ENCODE results near the gene METTL5. TPM values are rescaled to one million over a fixed set of nuclear protein-coding genes. Genes with fewer than 3 reads are reported as not detected.
A peak's percentile ranks its signal among the peaks of the same experiment; 100 is the strongest.

The METTL5 gene
- total RNA-seq, 1 donor from 2014 or later, result 48.3 TPM

- Mint-ChIP-seq H3K4me1 (peaks cover 17% of the 10 kb centered on the region), H3K9me3 (no peaks in the 10 kb centered on the region), H3K27ac (no peak overlapping the region), H3K27me3 (no peaks in the 10 kb centered on the region), H3K4me3 (no peak overlapping the region), H3K36me3 (ENCODE audit: low read depth) (peaks cover 15% of the 10 kb centered on the region)
- ATAC-seq (ENCODE audit: low read depth) (no peak), DNase-seq (no peak)
- no peak for TF ChIP-seq CTCF (IDR thresholded peaks at IDR 0.05)
- intact Hi-C loops (cut with micrococcal nuclease), result no loop called here
- ChIA-PET CTCF (no interaction called here), POLR2A (no interaction called here)
Observed at GRCh38 chr2:169839954-169840746, 15.4 kb upstream of the METTL5 start.

GRCh38 chr2:169838743-169839489 is 14.2 kb upstream of the METTL5 start:
- peaks cover 12% of the 10 kb centered on the region for H3K36me3 Mint-ChIP-seq (ENCODE audit: low read depth)
- TF ChIP-seq CTCF (IDR thresholded peaks at IDR 0.05), result no peak
- ATAC-seq (ENCODE audit: low read depth) (no peak), DNase-seq (no peak)
- H3K27ac Mint-ChIP-seq, result no peak overlapping the region
- ChIA-PET CTCF (no interaction called here), POLR2A (no interaction called here)
- intact Hi-C loops (cut with micrococcal nuclease), result no loop called here
- no peaks in the 10 kb centered on the region for H3K27me3 Mint-ChIP-seq
- peaks cover 16% of the 10 kb centered on the region for H3K4me1 Mint-ChIP-seq
- H3K4me3 Mint-ChIP-seq, result no peak overlapping the region
- no peaks in the 10 kb centered on the region for H3K9me3 Mint-ChIP-seq

- H3K27ac Mint-ChIP-seq, result no peak overlapping the region
- peaks cover 8% of the 10 kb centered on the region for H3K36me3 Mint-ChIP-seq (ENCODE audit: low read depth)
- ChIA-PET POLR2A (interaction anchor here (0.5 kb wide), 1 partner anchor 71 kb away, joined by 5 read pairs; no protein-coding TSS in a partner anchor), CTCF (interaction anchor here (2.0 kb wide), 1 partner anchor 10 kb away, joined by 4 read pairs; the partner anchor contains the start of gene METTL5)
- intact Hi-C loops (cut with micrococcal nuclease), result no loop called here
- TF ChIP-seq CTCF (IDR thresholded peaks at IDR 0.05), result no peak
- H3K27me3 Mint-ChIP-seq, result no peaks in the 10 kb centered on the region
- DNase-seq, result no peak
- no peak for ATAC-seq (ENCODE audit: low read depth)
- H3K4me1 Mint-ChIP-seq, result peaks cover 20% of the 10 kb centered on the region
- H3K4me3 Mint-ChIP-seq, result no peak overlapping the region
- no peaks in the 10 kb centered on the region for H3K9me3 Mint-ChIP-seq
Observed at GRCh38 chr2:169834401-169834800, 9.7 kb upstream of the METTL5 start.

GRCh38 chr2:169828141-169828811 is 3.6 kb upstream of the METTL5 start:
- H3K27me3 Mint-ChIP-seq, result no peaks in the 10 kb centered on the region
- H3K36me3 Mint-ChIP-seq (ENCODE audit: low read depth), result peaks cover 13% of the 10 kb centered on the region
- H3K27ac Mint-ChIP-seq, result peak overlapping the region; percentile 79
- peak overlapping the region; percentile 95 for H3K4me3 Mint-ChIP-seq
- DNase-seq (peak; percentile 27), ATAC-seq (ENCODE audit: low read depth) (peak; percentile 6)
- no peak for TF ChIP-seq CTCF (IDR thresholded peaks at IDR 0.05)
- H3K4me1 Mint-ChIP-seq, result peaks cover 47% of the 10 kb centered on the region
- CTCF ChIA-PET, result interaction anchor here (1.3 to 1.9 kb wide), 2 partner anchors 29 to 49 kb away, joined by 3 to 7 read pairs; partner anchors contain the start of gene SSB
- intact Hi-C loops (cut with micrococcal nuclease), result no loop called here
- H3K9me3 Mint-ChIP-seq, result no peaks in the 10 kb centered on the region
- POLR2A ChIA-PET, result interaction anchor here (1.3 to 3.0 kb wide), 3 partner anchors 26 to 134 kb away, joined by 6 to 26 read pairs (median 11); partner anchors contain the start of genes CFAP210, PHOSPHO2 and SSB

All from activated B cell treated with CpG ODN at 0.5 μM for 24 hours (primary cell).